BE2C (cell line): ENCODE data around the gene HS6ST2.

Experiments
- DNase-seq: peaks from one replicate; pipeline ENCODE4 v3.0.0-alpha.2; 2020
- H3K27me3 ChIP-seq: fragments of 250-450 bp; sonication (Bioruptor Pico); 2 replicates; pipeline ENCODE4 v1.5.1; 2020; ENCODE audit warnings: mild to moderate bottlenecking
- H3K36me3 ChIP-seq: fragments of 250-450 bp; sonication (Bioruptor Pico); 2 replicates; pipeline ENCODE4 v1.5.1; 2020; ENCODE audit warnings: mild to moderate bottlenecking
- H3K4me1 ChIP-seq: fragments of 250-450 bp; sonication (Bioruptor Pico); 2 replicates; pipeline ENCODE4 v1.5.1; 2020
- H3K4me3 ChIP-seq: 2 replicates; pipeline ENCODE4 v1.5.1; 2011; ENCODE audit warnings: low read depth, low read length
- H3K9me3 ChIP-seq: fragments of 250-450 bp; sonication (Bioruptor Pico); 2 replicates; pipeline ENCODE4 v1.5.1; 2020
- CTCF ChIP-seq: IDR thresholded peaks from 2 replicates; pipeline ENCODE4 v1.5.1; 2012; ENCODE audit warnings: mild to moderate bottlenecking, low read depth, low read length

Gene HS6ST2

GRCh38 chrX:132819711-132820264 lies 138.6 kb downstream of the HS6ST2 start:
- Histone ChIP-seq H3K4me1 (no peaks in the 10 kb centered on the region), H3K4me3 (no peak overlapping the region), H3K27me3 (no peaks in the 10 kb centered on the region), H3K9me3 (no peaks in the 10 kb centered on the region), H3K36me3 (no peaks in the 10 kb centered on the region)
- TF ChIP-seq CTCF, result no peak
- DNase-seq, result no peak

- TF ChIP-seq CTCF, result no peak
- DNase-seq, result no peak
- H3K27me3 ChIP-seq, result no peaks in the 10 kb centered on the region
- no peaks in the 10 kb centered on the region for H3K9me3 ChIP-seq
- no peak overlapping the region for H3K4me3 ChIP-seq
- H3K36me3 ChIP-seq, result no peaks in the 10 kb centered on the region
- H3K4me1 ChIP-seq, result no peaks in the 10 kb centered on the region
Measured at GRCh38 chrX:132818638-132819037, 139.8 kb downstream of the HS6ST2 start.

- no peak for TF ChIP-seq CTCF
- Histone ChIP-seq H3K4me1 (no peaks in the 10 kb centered on the region), H3K4me3 (no peak overlapping the region), H3K27me3 (no peaks in the 10 kb centered on the region), H3K9me3 (no peaks in the 10 kb centered on the region), H3K36me3 (no peaks in the 10 kb centered on the region)
- DNase-seq, result no peak
Measured at GRCh38 chrX:132815643-132816042, 142.8 kb downstream of the HS6ST2 start.

- H3K4me3 ChIP-seq, result no peak overlapping the region
- DNase-seq, result no peak
- no peaks in the 10 kb centered on the region for H3K4me1 ChIP-seq
- no peaks in the 10 kb centered on the region for H3K27me3 ChIP-seq
- H3K36me3 ChIP-seq, result no peaks in the 10 kb centered on the region
- no peak for TF ChIP-seq CTCF
- H3K9me3 ChIP-seq, result no peaks in the 10 kb centered on the region
Measured at GRCh38 chrX:132810964-132811712, 147.3 kb downstream of the HS6ST2 start.

- H3K36me3 ChIP-seq, result no peaks in the 10 kb centered on the region
- no peak overlapping the region for H3K4me3 ChIP-seq
- no peaks in the 10 kb centered on the region for H3K9me3 ChIP-seq
- no peaks in the 10 kb centered on the region for H3K27me3 ChIP-seq
- DNase-seq, result no peak
- TF ChIP-seq CTCF, result no peak
- H3K4me1 ChIP-seq, result no peaks in the 10 kb centered on the region
Measured at GRCh38 chrX:132810488-132810887, 147.9 kb downstream of the HS6ST2 start.

- Histone ChIP-seq H3K4me1 (no peaks in the 10 kb centered on the region), H3K36me3 (no peaks in the 10 kb centered on the region), H3K9me3 (no peaks in the 10 kb centered on the region), H3K27me3 (no peaks in the 10 kb centered on the region), H3K4me3 (no peak overlapping the region)
- no peak for DNase-seq
- no peak for TF ChIP-seq CTCF
Measured at GRCh38 chrX:132809581-132809980, 148.8 kb downstream of the HS6ST2 start.
